Measurements from ENCODE around the gene SPC24.

DNA sequence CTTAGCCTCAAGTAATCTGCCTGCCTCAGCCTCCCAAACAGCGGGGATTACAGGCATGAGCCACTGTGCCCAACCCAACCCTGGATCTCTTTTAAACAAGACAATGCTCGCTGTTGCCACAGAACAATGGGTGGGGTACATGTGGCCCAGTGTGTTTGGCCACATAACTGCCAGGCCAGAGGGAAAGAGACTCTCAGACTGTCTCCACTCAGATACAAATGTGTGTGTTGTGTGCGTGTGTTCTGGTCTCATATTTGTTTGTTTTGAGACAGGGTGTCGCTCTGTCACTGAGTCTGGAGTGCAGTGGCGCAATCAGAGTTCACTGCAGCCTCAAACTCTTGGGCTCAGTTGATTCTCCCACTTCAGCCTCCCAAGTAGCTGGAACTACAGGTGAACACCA is 40.5 kb downstream of the SPC24 start:
- no peak for TF ChIP-seq POLR2A (IDR thresholded peaks at IDR 0.05)
- TF ChIP-seq, protein P1, sequence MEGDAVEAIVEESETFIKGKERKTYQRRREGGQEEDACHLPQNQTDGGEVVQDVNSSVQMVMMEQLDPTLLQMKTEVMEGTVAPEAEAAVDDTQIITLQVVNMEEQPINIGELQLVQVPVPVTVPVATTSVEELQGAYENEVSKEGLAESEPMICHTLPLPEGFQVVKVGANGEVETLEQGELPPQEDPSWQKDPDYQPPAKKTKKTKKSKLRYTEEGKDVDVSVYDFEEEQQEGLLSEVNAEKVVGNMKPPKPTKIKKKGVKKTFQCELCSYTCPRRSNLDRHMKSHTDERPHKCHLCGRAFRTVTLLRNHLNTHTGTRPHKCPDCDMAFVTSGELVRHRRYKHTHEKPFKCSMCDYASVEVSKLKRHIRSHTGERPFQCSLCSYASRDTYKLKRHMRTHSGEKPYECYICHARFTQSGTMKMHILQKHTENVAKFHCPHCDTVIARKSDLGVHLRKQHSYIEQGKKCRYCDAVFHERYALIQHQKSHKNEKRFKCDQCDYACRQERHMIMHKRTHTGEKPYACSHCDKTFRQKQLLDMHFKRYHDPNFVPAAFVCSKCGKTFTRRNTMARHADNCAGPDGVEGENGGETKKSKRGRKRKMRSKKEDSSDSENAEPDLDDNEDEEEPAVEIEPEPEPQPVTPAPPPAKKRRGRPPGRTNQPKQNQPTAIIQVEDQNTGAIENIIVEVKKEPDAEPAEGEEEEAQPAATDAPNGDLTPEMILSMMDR (IDR thresholded peaks at IDR 0.05), result no peak
